HL-60 (cell line): Measurements from ENCODE around the gene RBCK1.

ENCODE experiments used
- CTCF ChIP-seq: IDR thresholded peaks from one replicate; pipeline ENCODE4 v1.5.1; 2011; ENCODE audit warnings: low read length, control low read depth, inconsistent platforms; ENCODE audit not compliant: insufficient read depth
- GABPA ChIP-seq: IDR thresholded peaks from 2 replicates; pipeline ENCODE4 v1.6.1; 2012; ENCODE audit warnings: low read depth
- POLR2AphosphoS5 ChIP-seq: IDR thresholded peaks from 2 replicates; pipeline ENCODE4 v1.6.1; 2012; ENCODE audit warnings: low read depth
- REST ChIP-seq: IDR thresholded peaks from 2 replicates; pipeline ENCODE4 v1.6.1; 2012; ENCODE audit warnings: low read depth; ENCODE audit not compliant: insufficient replicate concordance
- SPI1 ChIP-seq: IDR thresholded peaks from 2 replicates; pipeline ENCODE4 v1.6.1; 2012; ENCODE audit warnings: low read depth, mild to moderate bottlenecking, borderline replicate concordance

- TF ChIP-seq CTCF (no peak), POLR2AphosphoS5 (no peak), GABPA (no peak), REST (no peak), SPI1 (no peak)
These were observed 42.9 kb upstream of the RBCK1 start for GRCh38 chr20:364905-365794.
